ENCODE data around the gene ZNF789.
"Not testable (repeated sequence)": the region's sequence is repeated elsewhere in the genome, so short reads cannot be mapped to it uniquely, and the experiment has no call there.

ZNF789 gene

GRCh38 chr7:99457650-99458493, 14.8 kb upstream of the ZNF789 start:
- no peak for DNase-seq (ENCODE audit: low spot score)

- DNase-seq (ENCODE audit: low spot score): peak; percentile 30
These were observed 13.6 kb upstream of the ZNF789 start for GRCh38 chr7:99459087-99459486.

- no peak for DNase-seq (ENCODE audit: low spot score)
These were observed 12.0 kb upstream of the ZNF789 start for GRCh38 chr7:99460651-99461050.

- no peak for DNase-seq (ENCODE audit: low spot score)
These were observed 11.5 kb upstream of the ZNF789 start for GRCh38 chr7:99461221-99461620.

- DNase-seq (ENCODE audit: low spot score): no peak
These were observed 7.3 kb upstream of the ZNF789 start for GRCh38 chr7:99465421-99465768.

- no peak for DNase-seq (ENCODE audit: low spot score)
These were observed 4.3 kb upstream of the ZNF789 start for GRCh38 chr7:99468336-99468918.

GRCh38 chr7:99469381-99470065, 3.2 kb upstream of the ZNF789 start:
- DNase-seq (ENCODE audit: low spot score): no peak

GRCh38 chr7:99473315-99473596, 566 bp downstream of the ZNF789 start:
- peak; percentile 86 for DNase-seq (ENCODE audit: low spot score)

GRCh38 chr7:99476107-99476506, 3.4 kb downstream of the ZNF789 start:
- DNase-seq (ENCODE audit: low spot score): no peak

GRCh38 chr7:99478464-99479440, 6.1 kb downstream of the ZNF789 start:
- DNase-seq (ENCODE audit: low spot score): peak; percentile 30

- no peak for DNase-seq (ENCODE audit: low spot score)
These were observed 12.4 kb downstream of the ZNF789 start for GRCh38 chr7:99485094-99485493.

GRCh38 chr7:99489235-99489634, 16.5 kb downstream of the ZNF789 start:
- no peak for DNase-seq (ENCODE audit: low spot score)

GRCh38 chr7:99490878-99491277, 18.2 kb downstream of the ZNF789 start:
- no peak for DNase-seq (ENCODE audit: low spot score)

- no peak for DNase-seq (ENCODE audit: low spot score)
These were observed 21.1 kb downstream of the ZNF789 start for GRCh38 chr7:99493823-99494222.

- DNase-seq (ENCODE audit: low spot score): no peak
These were observed 25.3 kb downstream of the ZNF789 start for GRCh38 chr7:99497766-99498545.

- DNase-seq (ENCODE audit: low spot score): no peak
These were observed 25.9 kb downstream of the ZNF789 start for GRCh38 chr7:99498546-99498944.

GRCh38 chr7:99499371-99499720, 26.7 kb downstream of the ZNF789 start:
- peak; percentile 11 for DNase-seq (ENCODE audit: low spot score)

GRCh38 chr7:99499721-99500636, 27.3 kb downstream of the ZNF789 start, which contains the start of gene ZNF394:
Gene ZNF394, minus strand, starts transcription at chr7:99500281. Its CDS starts 188 bp downstream, at chr7:99500093.
- peak; percentile 90 for DNase-seq (ENCODE audit: low spot score)

- DNase-seq (ENCODE audit: low spot score): no peak
These were observed 27.9 kb downstream of the ZNF789 start for GRCh38 chr7:99500637-99501009.

GRCh38 chr7:99501236-99501635, 28.5 kb downstream of the ZNF789 start:
- not testable (repeated sequence) for DNase-seq (ENCODE audit: low spot score)
